ENCODE results near the gene HHAT. TPM values are rescaled to one million over a fixed set of nuclear protein-coding genes. Genes with fewer than 3 reads are reported as not detected.

Gene HHAT
- total and polyA plus RNA-seq, 9 of the 15 experiments (the other 6 are each of a cell fraction or from before 2014, with no cell fraction given): 0.07 to 0.16 (median 0.13) TPM; not detected in 1

- no peak for TF ChIP-seq HBP1 (CRISPR knock-in tag; IDR thresholded peaks at IDR 0.05)
These were observed 148.0 kb downstream of the HHAT start (continued) for GRCh38 chr1:210476730-210477129.

GRCh38 chr1:210477328-210477924, 148.7 kb downstream of the HHAT start:
- no TSS peak for BruUV-seq (replicated peaks)

More at GRCh38 chr1:210477328-210477924, 148.7 kb downstream of the HHAT start:
- no peaks in the 10 kb centered on the region for H3K36me3 ChIP-seq (ENCODE audit: control insufficient read depth, insufficient read depth, low read length)
- ATAC-seq (no peak), FAIRE-seq (no peak), DNase-seq (ENCODE audit: extremely low read depth in 1 of 4, low spot score in 3 of 4) (peak in 1 of 4 experiments; percentile 4)
- POLR2A ChIA-PET: no interaction called here
- CTCF ChIA-PET (ENCODE audit: low intra/inter-chr PET ratio): no interaction called here
- H3K9ac ChIP-seq (ENCODE audit: insufficient read depth in 1 of 2, low read depth in 2 of 2, low read length in 2 of 2): no peak overlapping the region
- no peak overlapping the region for H3K4me2 ChIP-seq (ENCODE audit: insufficient read depth, low read length)
- TF ChIP-seq TRIM28 (IDR thresholded peaks at IDR 0.05) (no peak), RCOR1 (IDR thresholded peaks at IDR 0.05; ENCODE audit: borderline replicate concordance in 1 of 2, low read depth in 2 of 2, low read length in 2 of 2) (no peak), CBFB (CRISPR knock-in tag; IDR thresholded peaks at IDR 0.05) (no peak), EP300 (IDR thresholded peaks at IDR 0.05; ENCODE audit: low read length) (no peak), NCOA1 (IDR thresholded peaks at IDR 0.05; ENCODE audit: low read depth) (no peak), ZNF41 (CRISPR knock-in tag; conservative IDR thresholded peaks at IDR 0.05) (no peak), CTCF (IDR thresholded peaks at IDR 0.05 in 2 of 3, conservative IDR thresholded peaks at IDR 0.05 in 1 of 3; ENCODE audit: insufficient read depth in 2 of 3, low read depth in 1 of 3, low read length in 3 of 3) (peak in 1 of 3 experiments; percentile 6; a peak in 1 of 6 replicates), CTCFL (IDR thresholded peaks at IDR 0.05; ENCODE audit: borderline replicate concordance, insufficient read depth, low read depth, low read length, poor library complexity, severe bottlenecking) (peak; percentile 65), ILF3 (IDR thresholded peaks at IDR 0.05; ENCODE audit: borderline replicate concordance) (no peak), ZNF239 (CRISPR knock-in tag; IDR thresholded peaks at IDR 0.05) (no peak), ZNF639 (CRISPR knock-in tag; conservative IDR thresholded peaks at IDR 0.05 in 1 of 2, IDR thresholded peaks at IDR 0.05 in 1 of 2) (no peak)
- in situ Hi-C loops (cut with MboI) (no loop called here), intact Hi-C loops (cut with micrococcal nuclease) (no loop called here)
- no peak overlapping the region for H3K27ac ChIP-seq (ENCODE audit: extremely low read depth, low read depth, low read length)
- H3K9me3 ChIP-seq (replicated peaks; ENCODE audit: control insufficient read depth, insufficient read depth, low read depth, low read length): no peaks in the 10 kb centered on the region
- H3K79me2 ChIP-seq (ENCODE audit: control insufficient read depth, insufficient read depth, low read length): no peaks in the 10 kb centered on the region
- H3K4me1 ChIP-seq (replicated peaks in 1 of 2; ENCODE audit: control insufficient read depth in 2 of 2, insufficient read depth in 2 of 2, low read length in 2 of 2): no peaks in the 10 kb centered on the region
- no peak overlapping the region for H2AFZ ChIP-seq (ENCODE audit: low read depth, low read length)
- no peaks in the 10 kb centered on the region; a peak in 1 of 5 replicates for H3K27me3 ChIP-seq (ENCODE audit: control insufficient read depth in 2 of 2, insufficient read depth in 2 of 2, low read length in 2 of 2)
- no peaks in the 10 kb centered on the region for H3K9me1 ChIP-seq (ENCODE audit: control insufficient read depth, insufficient read depth, low read length)
- H3K4me3 ChIP-seq: no peak overlapping the region
- H4K20me1 ChIP-seq (replicated peaks; ENCODE audit: control insufficient read depth, insufficient read depth, low read length): no peaks in the 10 kb centered on the region
- 2% methylated on average over 5 of the region's 5 CpGs for WGBS (ENCODE audit: insufficient coverage, low coverage, missing lambda C conversion rate)
